ENCODE data around the gene TMEM218. TPM values are rescaled to one million over a fixed set of nuclear protein-coding genes. Genes with fewer than 3 reads are reported as not detected.

TMEM218 gene
- total RNA-seq, 4 donors from 2014 or later, result 24.2 to 31.5 (median 26.1) TPM

DNA sequence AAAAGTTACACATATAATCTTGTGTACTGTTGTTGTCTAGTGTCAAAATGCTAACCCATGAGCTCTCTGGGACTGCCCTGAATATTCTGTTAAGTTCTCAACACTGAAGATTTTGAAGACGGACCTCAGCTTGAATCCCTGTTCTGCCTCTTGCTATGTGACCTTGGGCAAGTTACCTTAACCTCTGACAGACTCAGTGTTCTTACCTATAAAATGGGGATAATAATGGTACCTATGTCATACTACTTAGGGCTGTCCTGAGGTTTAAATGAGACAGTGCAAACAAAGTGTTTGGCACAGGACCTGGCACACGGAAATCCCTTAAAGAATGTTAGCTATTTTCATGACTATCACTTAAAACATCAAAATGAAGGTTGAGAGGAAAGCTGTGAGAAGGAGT is 11.3 kb downstream of the TMEM218 start:
- no peak for DNase-seq
- Histone ChIP-seq H3K27me3 (no peaks in the 10 kb centered on the region), H3K9me3 (no peaks in the 10 kb centered on the region), H3K36me3 (peaks cover 3 to 4% of the 10 kb centered on the region in 2 donors), H3K27ac (no peak overlapping the region), H3K4me3 (replicated peaks in 1 of 3) (no peak overlapping the region), H3K4me1 (no peaks in the 10 kb centered on the region)
- no peak for TF ChIP-seq POLR2A (IDR thresholded peaks at IDR 0.05)
- TF ChIP-seq, protein P1, sequence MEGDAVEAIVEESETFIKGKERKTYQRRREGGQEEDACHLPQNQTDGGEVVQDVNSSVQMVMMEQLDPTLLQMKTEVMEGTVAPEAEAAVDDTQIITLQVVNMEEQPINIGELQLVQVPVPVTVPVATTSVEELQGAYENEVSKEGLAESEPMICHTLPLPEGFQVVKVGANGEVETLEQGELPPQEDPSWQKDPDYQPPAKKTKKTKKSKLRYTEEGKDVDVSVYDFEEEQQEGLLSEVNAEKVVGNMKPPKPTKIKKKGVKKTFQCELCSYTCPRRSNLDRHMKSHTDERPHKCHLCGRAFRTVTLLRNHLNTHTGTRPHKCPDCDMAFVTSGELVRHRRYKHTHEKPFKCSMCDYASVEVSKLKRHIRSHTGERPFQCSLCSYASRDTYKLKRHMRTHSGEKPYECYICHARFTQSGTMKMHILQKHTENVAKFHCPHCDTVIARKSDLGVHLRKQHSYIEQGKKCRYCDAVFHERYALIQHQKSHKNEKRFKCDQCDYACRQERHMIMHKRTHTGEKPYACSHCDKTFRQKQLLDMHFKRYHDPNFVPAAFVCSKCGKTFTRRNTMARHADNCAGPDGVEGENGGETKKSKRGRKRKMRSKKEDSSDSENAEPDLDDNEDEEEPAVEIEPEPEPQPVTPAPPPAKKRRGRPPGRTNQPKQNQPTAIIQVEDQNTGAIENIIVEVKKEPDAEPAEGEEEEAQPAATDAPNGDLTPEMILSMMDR (IDR thresholded peaks at IDR 0.05), result no peak
- intact Hi-C loops (cut with DNase I), result no loop called here
- 94 to 98% methylated on average over 2 of the region's 2 CpGs for WGBS, 2 donors

DNA sequence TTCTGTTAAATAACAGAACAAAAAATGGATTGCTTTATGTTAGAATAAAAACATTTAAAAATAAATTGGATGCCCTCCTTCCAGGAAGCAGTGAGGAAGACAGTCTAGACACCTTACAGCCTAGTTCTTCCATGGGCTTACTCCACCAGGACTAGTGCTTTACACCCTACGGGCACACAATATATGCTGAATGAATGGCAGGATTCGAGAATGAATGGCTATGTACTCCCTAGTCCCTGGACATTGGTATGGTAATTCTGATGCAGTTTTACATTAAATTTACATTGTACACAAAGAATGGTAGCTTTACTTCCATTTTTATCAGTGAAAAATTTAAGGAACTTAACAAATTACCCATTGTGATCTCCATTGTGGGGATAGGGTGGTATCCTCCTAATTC is 16.7 kb downstream of the TMEM218 start:
- peaks cover 0 to 7% of the 10 kb centered on the region in 2 donors for H3K4me1 ChIP-seq
- H3K9me3 ChIP-seq, result no peaks in the 10 kb centered on the region
- H3K27ac ChIP-seq, result no peak overlapping the region
- 90 to 93% methylated on average over 2 of the region's 2 CpGs for WGBS, 2 donors
- no peak overlapping the region for H3K4me3 ChIP-seq (replicated peaks in 1 of 3)
- TF ChIP-seq, protein P1 (IDR thresholded peaks at IDR 0.05), result no peak
- TF ChIP-seq POLR2A (IDR thresholded peaks at IDR 0.05), result no peak
- intact Hi-C loops (cut with DNase I), result loop anchor here (5.0 kb wide), 1 partner anchor 48 kb away; no protein-coding TSS in a partner anchor
- DNase-seq, result no peak
- no peaks in the 10 kb centered on the region for H3K27me3 ChIP-seq
- peaks cover 0 to 3% of the 10 kb centered on the region in 2 donors for H3K36me3 ChIP-seq

DNA sequence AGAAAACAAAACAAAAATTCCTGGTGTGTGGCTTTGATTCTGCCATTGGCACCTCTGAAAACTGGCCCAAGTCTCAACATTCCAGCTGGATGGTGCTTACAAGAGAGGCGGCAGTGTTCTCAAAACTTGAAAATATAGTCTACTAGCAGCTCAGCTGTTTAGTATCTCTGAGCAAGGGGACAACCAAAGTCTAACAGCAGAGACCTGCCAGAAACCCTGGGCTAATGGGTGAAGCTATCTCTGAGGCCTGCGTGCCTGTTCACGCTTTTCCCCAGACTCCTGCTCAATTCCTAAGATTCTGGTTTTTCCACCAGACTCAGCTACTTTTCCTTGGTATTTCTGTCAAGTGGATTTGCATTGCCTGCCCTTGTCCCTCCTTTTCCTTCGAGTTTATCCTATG is 17.9 kb downstream of the TMEM218 start:
- no peak overlapping the region for H3K4me3 ChIP-seq (replicated peaks in 1 of 3)
- no peak overlapping the region for H3K27ac ChIP-seq
- no peaks in the 10 kb centered on the region for H3K9me3 ChIP-seq
- intact Hi-C loops (cut with DNase I), result loop anchor here (5.0 kb wide), 1 partner anchor 49 kb away; no protein-coding TSS in a partner anchor
- peaks cover 0 to 7% of the 10 kb centered on the region in 2 donors for H3K4me1 ChIP-seq
- TF ChIP-seq POLR2A (IDR thresholded peaks at IDR 0.05), result no peak
- TF ChIP-seq, protein P1 (IDR thresholded peaks at IDR 0.05), result no peak
- peaks cover 0 to 3% of the 10 kb centered on the region in 2 donors for H3K36me3 ChIP-seq
- H3K27me3 ChIP-seq, result no peaks in the 10 kb centered on the region
- no peak for DNase-seq
- 81 to 86% methylated on average over 4 of the region's 4 CpGs for WGBS, 2 donors

DNA sequence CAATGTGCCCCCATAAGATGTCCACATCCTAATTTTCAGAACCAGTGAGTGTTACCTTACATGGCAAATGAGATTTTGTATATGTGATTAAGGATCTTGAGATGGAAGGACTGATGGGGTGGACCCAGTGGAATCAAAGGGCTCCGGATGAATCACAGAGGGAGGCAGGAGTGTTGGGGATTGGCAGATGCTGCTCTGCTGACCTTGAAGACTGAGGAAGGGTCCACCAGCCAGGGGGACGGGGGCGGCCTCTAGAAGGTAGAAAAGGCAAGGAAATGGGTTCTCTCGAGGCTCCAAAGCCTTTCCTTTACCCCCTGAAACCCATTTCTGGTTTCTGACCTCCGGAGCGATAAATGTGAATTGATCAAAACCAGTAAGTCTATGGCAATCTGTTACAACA is 18.8 kb downstream of the TMEM218 start:
- intact Hi-C loops (cut with DNase I), result loop anchor here (5.0 kb wide), 1 partner anchor 50 kb away; no protein-coding TSS in a partner anchor

More for the DNA sequence above, 18.8 kb downstream of the TMEM218 start:
- no peak overlapping the region for H3K4me3 ChIP-seq (replicated peaks in 1 of 3)
- WGBS, 2 donors, result 92 to 95% methylated on average over 6 of the region's 6 CpGs
- H3K27ac ChIP-seq, result no peak overlapping the region
- peaks cover 0 to 7% of the 10 kb centered on the region in 2 donors for H3K4me1 ChIP-seq
- no peak for TF ChIP-seq POLR2A (IDR thresholded peaks at IDR 0.05)
- TF ChIP-seq, protein P1 (IDR thresholded peaks at IDR 0.05), result no peak
- no peaks in the 10 kb centered on the region for H3K9me3 ChIP-seq
- no peak for DNase-seq
- peaks cover 0 to 3% of the 10 kb centered on the region in 2 donors for H3K36me3 ChIP-seq
- H3K27me3 ChIP-seq, result no peaks in the 10 kb centered on the region

Data from thyroid gland (tissue), 4 donors.